ENCODE data around the gene SUN2. TPM values are rescaled to one million over a fixed set of nuclear protein-coding genes. Genes with fewer than 3 reads are reported as not detected.
A peak's percentile ranks its signal among the peaks of the same experiment; 100 is the strongest.

Gene SUN2
- total and polyA plus RNA-seq, 2 of the 8 experiments (the other 6 are each of a cell fraction or from before 2014, with no cell fraction given) = 5.1 to 10.5 TPM

GRCh38 chr22:38753948-38754750 is 1.6 kb downstream of the SUN2 start:
- POLR2A ChIA-PET (ENCODE audit: partially characterized antibody) = interaction anchor here (0.7 to 10.3 kb wide), 3 partner anchors 8 to 48 kb away, joined by 3 to 112 read pairs (median 9); partner anchors contain the start of gene GTPBP1
- H4K91ac ChIP-seq (replicated peaks; ENCODE audit: insufficient read length, low read length) = no peak overlapping the region
- H3K36me3 ChIP-seq (ENCODE audit: control insufficient read depth in 2 of 4, insufficient read depth in 4 of 4, low read length in 3 of 4) = no peaks in the 10 kb centered on the region
- H3K18ac ChIP-seq (ENCODE audit: extremely low read depth, low read length) = no peak overlapping the region
- no peak overlapping the region for H2BK120ac ChIP-seq (replicated peaks; ENCODE audit: low read depth, low read length)
- DNase-seq (ENCODE audit: low read depth in 1 of 2, low spot score in 2 of 2) (no peak), FAIRE-seq (peak; percentile 57)
- H3K14ac ChIP-seq (ENCODE audit: insufficient read length) = no peak overlapping the region
- no peak overlapping the region for H2BK20ac ChIP-seq (ENCODE audit: low read length)
- no peak overlapping the region for H2AFZ ChIP-seq (ENCODE audit: low read length)
- CTCF ChIA-PET (ENCODE audit: partially characterized antibody) = interaction anchor here (1.0 to 3.0 kb wide), 4 partner anchors 12 to 29 kb away, joined by 3 to 14 read pairs (median 7); no protein-coding TSS in a partner anchor
- no peak overlapping the region for H3K56ac ChIP-seq (replicated peaks; ENCODE audit: insufficient read length, low read depth, low read length)
- H2AK5ac ChIP-seq (ENCODE audit: low read depth, low read length) = no peak overlapping the region
- H2BK5ac ChIP-seq (ENCODE audit: low read depth, low read length) = no peak overlapping the region
- no peak overlapping the region for H4K8ac ChIP-seq (ENCODE audit: extremely low read depth, insufficient read depth, low read length)
- no peaks in the 10 kb centered on the region for H4K20me1 ChIP-seq (replicated peaks in 1 of 2; ENCODE audit: control insufficient read depth in 1 of 2, insufficient read depth in 2 of 2, low read length in 2 of 2)
- H2BK15ac ChIP-seq (ENCODE audit: low read length) = no peak overlapping the region
- peaks cover 17% of the 10 kb centered on the region; the same call in 1 of the 2 replicates for H3K23me2 ChIP-seq (ENCODE audit: low read depth, low read length)
- no peak overlapping the region; a peak in 1 of 7 replicates for H3K9ac ChIP-seq (replicated peaks in 1 of 4; ENCODE audit: extremely low read depth in 1 of 4, low read depth in 3 of 4, low read length in 3 of 4)
- no peak overlapping the region for H3K23ac ChIP-seq (ENCODE audit: insufficient read length)
- H3K4me2 ChIP-seq (ENCODE audit: insufficient read depth in 1 of 2, low read depth in 2 of 2, low read length in 2 of 2) = peak overlapping the region; percentile 80 to 88
- no peak overlapping the region for H3K27ac ChIP-seq (ENCODE audit: low read depth, low read length)
- WGBS, 2 experiments (ENCODE audit: extremely low coverage in 1 of 2, insufficient coverage in 1 of 2, insufficient read length in 1 of 2, insufficient replicate concordance in 2 of 2, low coverage in 1 of 2, low lambda C conversion rate in 2 of 2, missing lambda C conversion rate in 1 of 2) = 50% methylated on average over 12 of the region's 12 CpGs; no CpG with 5 or more reads in 1 of the 2 experiments
- H3K4me1 ChIP-seq (replicated peaks in 1 of 4; ENCODE audit: control insufficient read depth in 3 of 4, insufficient read depth in 4 of 4, low read length in 3 of 4) = peaks cover 2 to 12% (median 8%) of the 10 kb centered on the region in 4 experiments
- H4K5ac ChIP-seq (ENCODE audit: insufficient read length, low read depth, low read length) = no peak overlapping the region
- no peaks in the 10 kb centered on the region for H3K79me1 ChIP-seq (ENCODE audit: low read depth, low read length)
- H3K27me3 ChIP-seq (replicated peaks in 1 of 4; ENCODE audit: control insufficient read depth in 3 of 4, extremely low read depth in 1 of 4, insufficient read depth in 3 of 4, low read length in 3 of 4) = peaks cover 0 to 7% (median 5%) of the 10 kb centered on the region in 4 experiments; a peak in 5 of 7 replicates
- no peak overlapping the region for H3K4ac ChIP-seq (replicated peaks; ENCODE audit: insufficient read length, low read depth, low read length)
- H3K4me3 ChIP-seq (ENCODE audit: extremely low read depth in 1 of 4, insufficient read depth in 2 of 4, low read depth in 3 of 4, low read length in 4 of 4) = peak overlapping the region; percentile 33 to 81 (median 52); a peak in 7 of 8 replicates
- H3K79me2 ChIP-seq (ENCODE audit: control insufficient read depth in 1 of 2, insufficient read depth in 2 of 2, low read length in 2 of 2) = no peaks in the 10 kb centered on the region
- H3K9me3 ChIP-seq (ENCODE audit: insufficient read depth in 2 of 2, low read depth in 1 of 2, low read length in 1 of 2) = no peaks in the 10 kb centered on the region
- H2BK12ac ChIP-seq (ENCODE audit: low read depth, low read length) = no peak overlapping the region
- TF ChIP-seq KDM5A (IDR thresholded peaks at IDR 0.05; ENCODE audit: low read length) (no peak), USF2 (IDR thresholded peaks at IDR 0.05; ENCODE audit: low read length) (no peak), BCL11A (IDR thresholded peaks at IDR 0.05; ENCODE audit: low read depth in 2 of 2, low read length in 2 of 2) (no peak), SIX5 (IDR thresholded peaks at IDR 0.05; ENCODE audit: low read depth, low read length) (no peak), E2F6 (IDR thresholded peaks at IDR 0.05) (no peak), EGR1 (IDR thresholded peaks at IDR 0.05; ENCODE audit: borderline replicate concordance, low read depth, low read length) (no peak), GABPA (IDR thresholded peaks at IDR 0.05; ENCODE audit: borderline replicate concordance, insufficient read depth, low read length) (no peak), RNF2 (IDR thresholded peaks at IDR 0.05; ENCODE audit: borderline replicate concordance, low read depth, low read length, missing control alignments, poor library complexity, severe bottlenecking) (no peak), SRF (IDR thresholded peaks at IDR 0.05; ENCODE audit: low read depth, low read length) (peak; percentile 94), JUN (IDR thresholded peaks at IDR 0.05; ENCODE audit: low read depth, low read length) (no peak)
